Cerebellar cortex (tissue), 1 donor: ENCODE results near the gene CCNE1.
"Not testable (repeated sequence)": the region's sequence is repeated elsewhere in the genome, so short reads cannot be mapped to it uniquely, and the experiment has no call there.

Source experiments
- DNase-seq: peaks from one replicate; pipeline ENCODE4 v3.0.0-alpha.2; 2015; ENCODE audit warnings: low spot score

Gene CCNE1

GRCh38 chr19:29787281-29787680 is 24.5 kb upstream of the CCNE1 start:
- no peak for DNase-seq

- no peak for DNase-seq
Measured at GRCh38 chr19:29789007-29789406, 22.8 kb upstream of the CCNE1 start.

GRCh38 chr19:29793116-29793727 is 18.6 kb upstream of the CCNE1 start:
- DNase-seq, result no peak

- not testable (repeated sequence) for DNase-seq
Measured at GRCh38 chr19:29794490-29794889, 17.3 kb upstream of the CCNE1 start.

GRCh38 chr19:29795461-29796172 is 16.2 kb upstream of the CCNE1 start:
- DNase-seq, result no peak

- peak; percentile 40 for DNase-seq
Measured at GRCh38 chr19:29796173-29796573, 15.6 kb upstream of the CCNE1 start.

- peak; percentile 57 for DNase-seq
Measured at GRCh38 chr19:29798774-29799497, 12.9 kb upstream of the CCNE1 start.

GRCh38 chr19:29800100-29800825 is 11.5 kb upstream of the CCNE1 start:
- no peak for DNase-seq

- not testable (repeated sequence) for DNase-seq
Measured at GRCh38 chr19:29803951-29804350, 7.8 kb upstream of the CCNE1 start.

GRCh38 chr19:29804493-29804892 is 7.3 kb upstream of the CCNE1 start:
- no peak for DNase-seq

GRCh38 chr19:29805031-29805965 is 6.5 kb upstream of the CCNE1 start:
- DNase-seq, result no peak

GRCh38 chr19:29806098-29806866 is 5.5 kb upstream of the CCNE1 start:
- DNase-seq, result peak; percentile 73

- no peak for DNase-seq
Measured at GRCh38 chr19:29807178-29807577, 4.6 kb upstream of the CCNE1 start.

GRCh38 chr19:29807870-29808405 is 3.9 kb upstream of the CCNE1 start:
- no peak for DNase-seq

- no peak for DNase-seq
Measured at GRCh38 chr19:29809795-29810503, 1.8 kb upstream of the CCNE1 start.

- peak; percentile 75 for DNase-seq
Measured at GRCh38 chr19:29810504-29810871, 1.3 kb upstream of the CCNE1 start.

- no peak for DNase-seq
Measured at GRCh38 chr19:29812080-29812880, 489 bp downstream of the CCNE1 start.

- DNase-seq, result no peak
Measured at GRCh38 chr19:29812881-29813275, 1.1 kb downstream of the CCNE1 start.

- DNase-seq, result no peak
Measured at GRCh38 chr19:29813642-29814041, 1.9 kb downstream of the CCNE1 start.
